A549 (cell line): ENCODE data around the gene CTXN2. TPM values are rescaled to one million over a fixed set of nuclear protein-coding genes. Genes with fewer than 3 reads are reported as not detected.

Experiments
- ATAC-seq, 2 experiments: fragments of 200-7000 bp in 1 of 2; fragments of >200 bp in 1 of 2; cut with Nextera tagmentation in 1 of 2; cut with Tn5 transposase in 1 of 2; 3 replicates each; pipeline versions ENCODE4 v1.8.0 to v1.9.1; 2018 to 2020; ENCODE audit warnings: mild to moderate bottlenecking in 1 of 2, moderate library complexity in 1 of 2
- CTCF ChIA-PET: fragments of 300-600 bp; sonication (Branson Sonifier 250); formaldehyde crosslinking; extraction: SDS; loops from one replicate; lab custom pipeline; 2021; ENCODE audit warnings: antibody characterized with exemption, inconsistent platforms; lab: Yijun Ruan, JAX
- POLR2A ChIA-PET: fragments of 350-600 bp; formaldehyde crosslinking; extraction: SDS; loops from one replicate; lab custom pipeline; 2021; ENCODE audit warnings: antibody characterized with exemption, inconsistent platforms; lab: Yijun Ruan, JAX
- DNase-seq, 2 experiments: peaks; one replicate each; pipeline versions ENCODE4 v3.0.0 to v3.0.0-alpha.2; 2011 to 2016; ENCODE audit warnings: low read depth in 1 of 2, low spot score in 1 of 2
- FAIRE-seq: peaks from 2 replicates; lab custom pipeline; 2011; peaks lifted over from hg19 to GRCh38; lab: Jason Lieb, UNC
- H3K27ac ChIP-seq, 2 experiments: fragments of >200 bp; sonication (Bioruptor Twin); formaldehyde crosslinking; 3 replicates each; pipeline ENCODE4 v1.5.1; 2016 to 2017
- H3K4me1 ChIP-seq: fragments of >200 bp; sonication (Bioruptor Twin); formaldehyde crosslinking; 3 replicates; pipeline ENCODE4 v1.6.1; 2016
- H3K4me2 ChIP-seq: fragments of >200 bp; sonication (Bioruptor Twin); formaldehyde crosslinking; 3 replicates; pipeline ENCODE4 v1.6.1; 2016
- H3K4me3 ChIP-seq: fragments of >200 bp; sonication (Bioruptor Twin); formaldehyde crosslinking; 3 replicates; pipeline ENCODE4 v1.5.1; 2016
- H3K9me3 ChIP-seq: fragments of >200 bp; sonication (Bioruptor Twin); formaldehyde crosslinking; 3 replicates; pipeline ENCODE4 v1.6.1; 2016
- CBX2 ChIP-seq: fragments of 200-600 bp; sonication (generic); IDR thresholded peaks from 2 replicates; pipeline ENCODE4 v1.6.1; 2016; ENCODE audit warnings: low read depth, mild to moderate bottlenecking, borderline replicate concordance
- CHD2 ChIP-seq: fragments of 150-350 bp; IDR thresholded peaks from 2 replicates; pipeline ENCODE4 v1.6.1; 2014; ENCODE audit warnings: low read length; ENCODE audit not compliant: partially characterized antibody
- ESRRA ChIP-seq: fragments of 150-350 bp; IDR thresholded peaks from 2 replicates; pipeline ENCODE4 v1.6.1; 2014; ENCODE audit warnings: mild to moderate bottlenecking, low read length, borderline replicate concordance
- HOXA7 ChIP-seq: fragments of 250-450 bp; sonication (Bioruptor Pico); IDR thresholded peaks from 2 replicates; pipeline ENCODE4 v1.5.0; 2020; ENCODE audit warnings: mild to moderate bottlenecking, moderate library complexity
- HOXB13 ChIP-seq: fragments of 250-450 bp; sonication (Bioruptor Pico); IDR thresholded peaks from 2 replicates; pipeline ENCODE4 v1.5.0; 2020; ENCODE audit warnings: low read depth, mild to moderate bottlenecking, moderate library complexity
- HOXB5 ChIP-seq: fragments of 250-450 bp; sonication (Bioruptor Pico); IDR thresholded peaks from 2 replicates; pipeline ENCODE4 v1.5.0; 2020; ENCODE audit warnings: mild to moderate bottlenecking, moderate library complexity
- MAZ ChIP-seq: fragments of 150-350 bp; IDR thresholded peaks from 2 replicates; pipeline ENCODE4 v1.6.1; 2014; ENCODE audit warnings: antibody characterized with exemption, low read depth, low read length, borderline replicate concordance
- POLR2A ChIP-seq: IDR thresholded peaks from 2 replicates; pipeline ENCODE4 v1.6.1; 2012; ENCODE audit warnings: mild to moderate bottlenecking, low read length
- RAD21 ChIP-seq, 2 experiments: fragments of >200 bp in 1 of 2; sonication (Bioruptor Twin) in 1 of 2; formaldehyde crosslinking in 1 of 2; IDR thresholded peaks in 1 of 2; conservative IDR thresholded peaks in 1 of 2; 2 replicates in 1 of 2; 3 replicates in 1 of 2; pipeline ENCODE4 v1.6.1; 2012 to 2018; ENCODE audit warnings: inconsistent platforms in 1 of 2
- RFX5 ChIP-seq: fragments of 450-650 bp; IDR thresholded peaks from 2 replicates; pipeline ENCODE4 v1.7.1; 2014; ENCODE audit warnings: antibody characterized with exemption, mild to moderate bottlenecking, moderate library complexity
- ZNF302 ChIP-seq: fragments of 250-450 bp; sonication (Bioruptor Pico); IDR thresholded peaks from 2 replicates; pipeline ENCODE4 v1.9.0; 2021; ENCODE audit warnings: inconsistent platforms, mild to moderate bottlenecking, moderate library complexity
- ZSCAN20 ChIP-seq: fragments of 250-450 bp; sonication (Bioruptor Pico); IDR thresholded peaks from 2 replicates; pipeline ENCODE4 v1.8.0; 2022; ENCODE audit warnings: mild to moderate bottlenecking, moderate library complexity
- WGBS: methylation state at CpG from one replicate; pipeline ENCODE4 v1.1.6; 2017; ENCODE audit errors: missing lambda C conversion rate; 5-methylcytosine and 5-hydroxymethylcytosine counted together
- polyA plus RNA-seq, 4 experiments: library from polyadenylated mRNA; depleted of rRNA in 3 of 4; stranded (reverse); fragments of >200 nt; fragmentation: RNase III in 1 of 4; extraction: RNeasy Plus Mini Kit Qiagen cat#74134 plus additional on column Dnase treatment in 1 of 4; gene quantifications; 2 replicates in 3 of 4; 3 replicates in 1 of 4; pipeline ENCODE4 v1.2.3, GENCODE V29; 2011 to 2017
- TF ChIP-seq, protein P1 (sequence below): fragments of >200 bp; sonication (Bioruptor Twin); formaldehyde crosslinking; IDR thresholded peaks from 2 replicates; pipeline ENCODE4 v1.6.1; 2016
- TF ChIP-seq, protein P2 (sequence below): fragments of >200 bp; sonication (Bioruptor Twin); formaldehyde crosslinking; IDR thresholded peaks from 3 replicates; pipeline ENCODE4 v1.5.1; 2016
- TF ChIP-seq, protein P3 (sequence below): fragments of 200-600 bp; sonication (generic); IDR thresholded peaks from 2 replicates; pipeline ENCODE4 v1.6.1; 2016; ENCODE audit warnings: antibody characterized with exemption, mild to moderate bottlenecking, moderate library complexity
- TF ChIP-seq, protein P4 (sequence below): fragments of 150-350 bp; IDR thresholded peaks from 2 replicates; pipeline ENCODE4 v1.6.1; 2014; ENCODE audit warnings: low read depth, mild to moderate bottlenecking, low read length

CTXN2 gene
- polyA plus RNA-seq, 2 of the 4 experiments (the other 2 are of a cell fraction): not detected

DNA sequence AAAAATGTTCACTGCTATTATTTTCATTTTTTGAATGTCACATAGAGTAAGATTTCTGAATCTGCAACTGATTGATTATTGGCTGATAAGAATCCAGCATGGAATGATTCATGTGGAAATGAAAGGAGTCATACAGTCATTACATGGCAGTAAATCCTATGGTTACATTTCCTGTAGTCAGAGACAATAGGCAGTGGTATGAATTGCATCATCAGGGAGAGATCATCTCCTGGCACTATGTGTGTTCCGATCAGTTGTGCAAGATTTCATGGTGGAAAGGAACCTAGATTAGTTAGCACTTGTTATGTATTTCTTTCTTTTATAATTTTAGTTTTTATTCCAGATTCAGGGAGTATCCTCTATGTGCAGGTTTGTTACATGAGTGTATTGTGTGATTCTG, 53.5 kb downstream of the CTXN2 start:
- POLR2A ChIA-PET: no interaction called here
- CTCF ChIA-PET: interaction anchor here (0.6 kb wide), 1 partner anchor 10 kb away, joined by 4 read pairs; no protein-coding TSS in a partner anchor
- no peak for ATAC-seq
- H3K27ac ChIP-seq: no peak overlapping the region
- no peak for DNase-seq
- WGBS: 5% methylated on average over 1 of the region's 1 CpG
- H3K4me2 ChIP-seq: no peak overlapping the region
- FAIRE-seq: no peak
- TF ChIP-seq ESRRA: no peak
- TF ChIP-seq ZNF302: no peak
- no peak for TF ChIP-seq MAZ
- no peak for TF ChIP-seq POLR2A
- TF ChIP-seq HOXB13 (CRISPR knock-in tag): no peak
- TF ChIP-seq HOXA7: no peak
- TF ChIP-seq RFX5: no peak
- no peak for TF ChIP-seq RAD21 (conservative IDR thresholded peaks at IDR 0.05 in 1 of 2, IDR thresholded peaks at IDR 0.05 in 1 of 2)
- no peaks in the 10 kb centered on the region for H3K4me1 ChIP-seq
- H3K9me3 ChIP-seq: no peaks in the 10 kb centered on the region
- no peak overlapping the region for H3K4me3 ChIP-seq

DNA sequence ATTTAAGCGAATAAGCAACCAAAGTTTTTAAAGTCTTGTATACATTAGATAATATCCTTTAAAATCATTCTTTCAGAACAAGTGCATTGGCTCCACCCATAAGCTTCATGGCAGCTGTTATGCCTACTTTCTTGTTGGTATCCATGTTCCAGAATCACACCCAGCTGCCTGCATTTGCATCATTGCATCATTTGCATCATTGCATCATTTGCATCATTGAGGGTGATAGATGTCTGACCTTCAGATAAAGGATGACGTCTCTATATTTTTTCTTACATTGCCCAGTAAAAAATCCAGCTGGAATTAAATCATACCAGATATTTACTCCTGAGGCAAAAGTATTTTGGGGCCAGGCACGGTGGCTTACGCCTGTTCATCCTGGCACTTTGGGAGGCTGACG, 56.9 kb downstream of the CTXN2 start:
- no peak overlapping the region for H3K4me2 ChIP-seq
- no peak for FAIRE-seq
- ChIA-PET CTCF (interaction anchor here (3.1 kb wide), 1 partner anchor 38 kb away, joined by 8 read pairs; no protein-coding TSS in a partner anchor), POLR2A (no interaction called here)
- no peak for DNase-seq
- no peaks in the 10 kb centered on the region for H3K4me1 ChIP-seq
- no peak for ATAC-seq
- H3K4me3 ChIP-seq: no peak overlapping the region
- no peaks in the 10 kb centered on the region for H3K9me3 ChIP-seq
- no peak overlapping the region for H3K27ac ChIP-seq
- TF ChIP-seq, protein P1, sequence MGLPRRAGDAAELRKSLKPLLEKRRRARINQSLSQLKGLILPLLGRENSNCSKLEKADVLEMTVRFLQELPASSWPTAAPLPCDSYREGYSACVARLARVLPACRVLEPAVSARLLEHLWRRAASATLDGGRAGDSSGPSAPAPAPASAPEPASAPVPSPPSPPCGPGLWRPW: no peak
- TF ChIP-seq HOXB13 (CRISPR knock-in tag) (no peak), CHD2 (no peak), ZSCAN20 (CRISPR knock-in tag) (no peak), HOXB5 (CRISPR knock-in tag) (no peak), CBX2 (no peak)
- TF ChIP-seq, protein P2, sequence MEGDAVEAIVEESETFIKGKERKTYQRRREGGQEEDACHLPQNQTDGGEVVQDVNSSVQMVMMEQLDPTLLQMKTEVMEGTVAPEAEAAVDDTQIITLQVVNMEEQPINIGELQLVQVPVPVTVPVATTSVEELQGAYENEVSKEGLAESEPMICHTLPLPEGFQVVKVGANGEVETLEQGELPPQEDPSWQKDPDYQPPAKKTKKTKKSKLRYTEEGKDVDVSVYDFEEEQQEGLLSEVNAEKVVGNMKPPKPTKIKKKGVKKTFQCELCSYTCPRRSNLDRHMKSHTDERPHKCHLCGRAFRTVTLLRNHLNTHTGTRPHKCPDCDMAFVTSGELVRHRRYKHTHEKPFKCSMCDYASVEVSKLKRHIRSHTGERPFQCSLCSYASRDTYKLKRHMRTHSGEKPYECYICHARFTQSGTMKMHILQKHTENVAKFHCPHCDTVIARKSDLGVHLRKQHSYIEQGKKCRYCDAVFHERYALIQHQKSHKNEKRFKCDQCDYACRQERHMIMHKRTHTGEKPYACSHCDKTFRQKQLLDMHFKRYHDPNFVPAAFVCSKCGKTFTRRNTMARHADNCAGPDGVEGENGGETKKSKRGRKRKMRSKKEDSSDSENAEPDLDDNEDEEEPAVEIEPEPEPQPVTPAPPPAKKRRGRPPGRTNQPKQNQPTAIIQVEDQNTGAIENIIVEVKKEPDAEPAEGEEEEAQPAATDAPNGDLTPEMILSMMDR: no peak
- TF ChIP-seq, protein P3, sequence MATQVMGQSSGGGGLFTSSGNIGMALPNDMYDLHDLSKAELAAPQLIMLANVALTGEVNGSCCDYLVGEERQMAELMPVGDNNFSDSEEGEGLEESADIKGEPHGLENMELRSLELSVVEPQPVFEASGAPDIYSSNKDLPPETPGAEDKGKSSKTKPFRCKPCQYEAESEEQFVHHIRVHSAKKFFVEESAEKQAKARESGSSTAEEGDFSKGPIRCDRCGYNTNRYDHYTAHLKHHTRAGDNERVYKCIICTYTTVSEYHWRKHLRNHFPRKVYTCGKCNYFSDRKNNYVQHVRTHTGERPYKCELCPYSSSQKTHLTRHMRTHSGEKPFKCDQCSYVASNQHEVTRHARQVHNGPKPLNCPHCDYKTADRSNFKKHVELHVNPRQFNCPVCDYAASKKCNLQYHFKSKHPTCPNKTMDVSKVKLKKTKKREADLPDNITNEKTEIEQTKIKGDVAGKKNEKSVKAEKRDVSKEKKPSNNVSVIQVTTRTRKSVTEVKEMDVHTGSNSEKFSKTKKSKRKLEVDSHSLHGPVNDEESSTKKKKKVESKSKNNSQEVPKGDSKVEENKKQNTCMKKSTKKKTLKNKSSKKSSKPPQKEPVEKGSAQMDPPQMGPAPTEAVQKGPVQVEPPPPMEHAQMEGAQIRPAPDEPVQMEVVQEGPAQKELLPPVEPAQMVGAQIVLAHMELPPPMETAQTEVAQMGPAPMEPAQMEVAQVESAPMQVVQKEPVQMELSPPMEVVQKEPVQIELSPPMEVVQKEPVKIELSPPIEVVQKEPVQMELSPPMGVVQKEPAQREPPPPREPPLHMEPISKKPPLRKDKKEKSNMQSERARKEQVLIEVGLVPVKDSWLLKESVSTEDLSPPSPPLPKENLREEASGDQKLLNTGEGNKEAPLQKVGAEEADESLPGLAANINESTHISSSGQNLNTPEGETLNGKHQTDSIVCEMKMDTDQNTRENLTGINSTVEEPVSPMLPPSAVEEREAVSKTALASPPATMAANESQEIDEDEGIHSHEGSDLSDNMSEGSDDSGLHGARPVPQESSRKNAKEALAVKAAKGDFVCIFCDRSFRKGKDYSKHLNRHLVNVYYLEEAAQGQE: no peak
- TF ChIP-seq, protein P4, sequence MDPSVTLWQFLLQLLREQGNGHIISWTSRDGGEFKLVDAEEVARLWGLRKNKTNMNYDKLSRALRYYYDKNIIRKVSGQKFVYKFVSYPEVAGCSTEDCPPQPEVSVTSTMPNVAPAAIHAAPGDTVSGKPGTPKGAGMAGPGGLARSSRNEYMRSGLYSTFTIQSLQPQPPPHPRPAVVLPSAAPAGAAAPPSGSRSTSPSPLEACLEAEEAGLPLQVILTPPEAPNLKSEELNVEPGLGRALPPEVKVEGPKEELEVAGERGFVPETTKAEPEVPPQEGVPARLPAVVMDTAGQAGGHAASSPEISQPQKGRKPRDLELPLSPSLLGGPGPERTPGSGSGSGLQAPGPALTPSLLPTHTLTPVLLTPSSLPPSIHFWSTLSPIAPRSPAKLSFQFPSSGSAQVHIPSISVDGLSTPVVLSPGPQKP: no peak
- 45% methylated on average over 5 of the region's 5 CpGs for WGBS
